ENCODE measurements around the gene CALB2. TPM values are rescaled to one million over a fixed set of nuclear protein-coding genes. Genes with fewer than 3 reads are reported as not detected.

CALB2 gene
- total and polyA plus RNA-seq, 2 of the 4 experiments (the other 2 are of a cell fraction): 0.18 to 0.32 TPM

DNA sequence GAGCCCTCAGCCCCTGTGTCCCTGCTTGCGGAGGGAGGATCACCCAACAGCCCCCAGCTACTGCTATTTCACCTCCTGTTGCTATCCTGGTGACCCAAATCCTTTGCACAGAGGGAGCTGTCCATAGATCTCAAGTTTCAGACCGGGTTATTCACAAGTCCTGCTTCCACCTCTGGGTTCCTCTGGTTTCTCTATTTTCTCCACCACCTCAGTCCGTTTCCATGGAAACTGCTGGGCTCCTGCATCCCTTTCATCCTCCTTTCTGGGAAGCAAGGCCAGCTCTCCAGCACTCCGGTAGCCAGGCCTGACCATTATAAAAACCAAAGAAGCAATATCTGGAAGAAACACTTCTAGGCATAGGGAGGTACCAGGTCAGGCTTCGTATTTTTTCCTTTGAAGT lies 4.8 kb upstream of the CALB2 start:
- intact Hi-C loops (cut with micrococcal nuclease): loop anchor here (10.0 kb wide), 1 partner anchor 579 kb away; no protein-coding TSS in a partner anchor
- no peak overlapping the region for H3K18ac ChIP-seq (ENCODE audit: low read depth, low read length)
- no peaks in the 10 kb centered on the region for H4K20me1 ChIP-seq (ENCODE audit: insufficient read depth, low read length)
- H3K79me1 ChIP-seq (ENCODE audit: low read depth in 1 of 2, low read length in 2 of 2): no peaks in the 10 kb centered on the region
- 30% methylated on average over 2 of the region's 5 CpGs; no CpG with 5 or more reads in 1 of the 2 experiments for WGBS, 2 experiments (ENCODE audit: extremely low coverage in 2 of 2, insufficient read length in 1 of 2)
- no peak overlapping the region for H3K4me2 ChIP-seq (ENCODE audit: low read depth, low read length)
- H4K91ac ChIP-seq (ENCODE audit: insufficient read depth, low read depth, low read length): no peak overlapping the region
- dilution Hi-C loops (cut with HindIII; ENCODE audit: low sequenced_read_pairs, unreplicated experiment): no loop called here
- H2BK120ac ChIP-seq (ENCODE audit: low read depth, low read length): no peak overlapping the region
- POLR2A ChIA-PET (ENCODE audit: unreplicated experiment): no interaction called here
- no peaks in the 10 kb centered on the region for H3K9me1 ChIP-seq (ENCODE audit: insufficient read depth, low read length)
- H3K9ac ChIP-seq (ENCODE audit: low read depth, low read length): no peak overlapping the region
- no peaks in the 10 kb centered on the region for H3K36me3 ChIP-seq (ENCODE audit: control insufficient read depth, insufficient read depth, low read length)
- no peak overlapping the region for H3K56ac ChIP-seq (ENCODE audit: extremely low read depth, insufficient read depth, low read length)
- H3K14ac ChIP-seq (replicated peaks; ENCODE audit: low read depth, low read length): no peak overlapping the region
- no TSS peak for BruUV-seq (replicated peaks)
- H3K9me3 ChIP-seq (ENCODE audit: control insufficient read depth, insufficient read depth, low read length): no peaks in the 10 kb centered on the region
- H2BK15ac ChIP-seq (ENCODE audit: low read depth, low read length): no peak overlapping the region
- DNase-seq (no peak), ATAC-seq (ENCODE audit: low read depth) (no peak)
- no peak for TF ChIP-seq NFE2L2 (IDR thresholded peaks at IDR 0.05; ENCODE audit: low read depth, low read length)
- TF ChIP-seq RAD21 (IDR thresholded peaks at IDR 0.05; ENCODE audit: low read length): no peak
- TF ChIP-seq FOS (IDR thresholded peaks at IDR 0.05; ENCODE audit: low read depth, low read length): no peak
- TF ChIP-seq CHD1 (IDR thresholded peaks at IDR 0.05; ENCODE audit: low read depth, low read length): no peak
- TF ChIP-seq MXI1 (IDR thresholded peaks at IDR 0.05; ENCODE audit: borderline replicate concordance, low read depth, low read length): no peak
- H2AK9ac ChIP-seq (replicated peaks; ENCODE audit: low read depth, low read length, poor library complexity): no peak overlapping the region
- H3K27me3 ChIP-seq (ENCODE audit: control insufficient read depth, insufficient read depth, low read length): peaks cover 20% of the 10 kb centered on the region
- 0 out of 2 replicates have a peak, but pooled peaks cover 2% of the 10 kb centered on the region for H3K4me1 ChIP-seq (ENCODE audit: control insufficient read depth, insufficient read depth, low read length)
- no peak overlapping the region for H3K23ac ChIP-seq (ENCODE audit: low read depth, low read length)
- no peak overlapping the region for H4K8ac ChIP-seq (ENCODE audit: low read depth in 2 of 2, low read length in 2 of 2)
- no peak overlapping the region for H2BK5ac ChIP-seq (ENCODE audit: low read depth, low read length, poor library complexity, severe bottlenecking)
- H4K5ac ChIP-seq (ENCODE audit: low read depth, low read length): no peak overlapping the region
- H2BK20ac ChIP-seq (ENCODE audit: low read depth, low read length): no peak overlapping the region
- in situ Hi-C loops (cut with MboI; ENCODE audit: low sequenced_read_pairs): loop anchor here (10.0 to 25.0 kb wide), 2 partner anchors 569 to 666 kb away; partner anchors contain the start of gene MTSS2
- no peak overlapping the region for H3K4ac ChIP-seq (ENCODE audit: low read depth, low read length)
- H2AK5ac ChIP-seq (ENCODE audit: low read depth, low read length): no peak overlapping the region
- no peak overlapping the region for H3K27ac ChIP-seq (ENCODE audit: insufficient read depth, low read length)
- CTCF ChIA-PET: interaction anchor here (0.6 kb wide), 1 partner anchor 191 kb away, joined by 3 read pairs; no protein-coding TSS in a partner anchor
- no peak overlapping the region for H2AFZ ChIP-seq (replicated peaks; ENCODE audit: low read length, poor library complexity)
- no peak overlapping the region for H3K4me3 ChIP-seq (ENCODE audit: insufficient read depth, low read depth, low read length)
